Measurements from ENCODE around the gene TIA1.
A peak's percentile ranks its signal among the peaks of the same experiment; 100 is the strongest.

TIA1 gene

DNA sequence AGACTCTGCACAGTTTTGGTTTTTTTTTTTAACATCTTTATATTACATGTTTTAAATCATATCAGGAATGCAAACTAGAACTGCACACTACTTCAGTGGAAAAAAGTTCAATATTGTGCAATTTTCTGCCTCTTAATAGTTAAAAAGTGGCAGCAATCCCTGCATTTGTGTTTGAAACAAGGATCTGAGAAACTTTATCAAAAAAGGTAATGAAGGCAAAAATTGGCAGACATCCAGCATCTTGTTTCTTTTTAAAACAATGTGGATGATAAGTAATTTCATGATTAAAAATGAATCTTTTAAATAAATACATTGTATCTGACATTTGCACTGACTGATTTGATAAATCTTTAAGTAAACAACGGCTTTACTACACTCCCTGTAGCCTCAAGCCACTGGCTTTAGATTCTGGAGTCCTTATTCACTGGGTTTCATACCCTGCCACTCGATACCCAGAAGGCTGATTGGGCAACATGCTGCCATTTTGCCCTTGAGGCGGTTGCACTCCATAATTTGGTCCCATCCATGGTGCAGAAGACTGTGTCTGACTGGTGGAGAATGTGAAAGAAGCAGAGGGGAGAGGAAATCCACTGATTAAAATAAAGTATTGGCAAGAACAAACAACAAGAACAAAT is 36.0 kb downstream of the TIA1 start:
- H3K36me3 ChIP-seq (ENCODE audit: control insufficient read depth, low read depth, low read length) = peaks cover 75% of the 10 kb centered on the region
- no peak overlapping the region for H3K4me3 ChIP-seq (ENCODE audit: low read length)
- no peaks in the 10 kb centered on the region for H3K9me3 ChIP-seq (ENCODE audit: control insufficient read depth, low read depth, low read length)
- H3K27ac ChIP-seq (ENCODE audit: low read length) = no peak overlapping the region
- no peaks in the 10 kb centered on the region for H3K4me1 ChIP-seq (ENCODE audit: control insufficient read depth, low read depth, low read length)
- no peak overlapping the region for H3K9ac ChIP-seq (ENCODE audit: low read length)
- H3K27me3 ChIP-seq (ENCODE audit: control insufficient read depth, insufficient read depth, low read length) = no peaks in the 10 kb centered on the region

DNA sequence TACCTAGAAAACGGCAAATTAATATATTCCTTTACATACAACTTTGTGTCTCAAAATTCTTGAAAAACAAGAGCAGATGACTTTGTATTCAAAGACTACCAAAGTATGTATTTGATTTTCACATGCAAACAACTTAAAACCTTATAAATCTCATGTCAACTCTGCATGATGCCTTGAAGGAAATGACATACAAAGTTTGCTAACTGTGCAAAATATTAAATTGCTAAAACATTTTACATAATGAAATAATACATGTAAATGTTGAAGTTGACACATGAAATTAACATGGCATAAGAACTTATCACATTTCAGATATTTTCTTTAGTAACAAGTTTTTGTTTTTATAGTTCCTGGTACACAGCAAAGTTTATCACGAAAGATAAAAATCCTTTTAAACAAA is 36.8 kb downstream of the TIA1 start:
- H3K9ac ChIP-seq (ENCODE audit: low read length) = no peak overlapping the region
- H3K9me3 ChIP-seq (ENCODE audit: control insufficient read depth, low read depth, low read length) = no peaks in the 10 kb centered on the region
- H3K27me3 ChIP-seq (ENCODE audit: control insufficient read depth, insufficient read depth, low read length) = no peaks in the 10 kb centered on the region
- H3K4me3 ChIP-seq (ENCODE audit: low read length) = no peak overlapping the region
- no peak overlapping the region for H3K27ac ChIP-seq (ENCODE audit: low read length)
- peaks cover 70% of the 10 kb centered on the region for H3K36me3 ChIP-seq (ENCODE audit: control insufficient read depth, low read depth, low read length)
- H3K4me1 ChIP-seq (ENCODE audit: control insufficient read depth, low read depth, low read length) = no peaks in the 10 kb centered on the region

DNA sequence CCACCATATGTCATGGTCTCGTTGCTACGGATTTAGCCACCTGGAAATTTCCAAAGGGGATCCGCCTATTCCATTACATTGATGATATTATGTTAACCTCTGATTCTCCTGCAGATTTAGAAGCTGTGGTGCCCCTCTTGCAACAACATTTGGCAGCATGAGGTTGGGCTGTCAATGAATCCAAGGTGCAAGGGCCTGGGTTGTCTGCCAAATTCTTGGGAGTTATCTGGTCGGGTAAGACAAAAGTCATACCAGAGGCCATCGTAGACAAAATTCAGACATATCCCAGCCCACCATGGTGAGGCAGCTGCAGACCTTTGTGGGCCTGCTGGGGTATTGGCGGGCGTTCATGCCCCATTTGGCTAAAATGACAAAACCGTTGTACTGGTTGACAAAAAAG is 44.0 kb downstream of the TIA1 start:
- no peak overlapping the region for H3K4me3 ChIP-seq (ENCODE audit: low read length)
- H3K27ac ChIP-seq (ENCODE audit: low read length) = no peak overlapping the region
- H3K9ac ChIP-seq (ENCODE audit: low read length) = no peak overlapping the region
- no peaks in the 10 kb centered on the region for H3K4me1 ChIP-seq (ENCODE audit: control insufficient read depth, low read depth, low read length)
- H3K36me3 ChIP-seq (ENCODE audit: control insufficient read depth, low read depth, low read length) = peaks cover 2% of the 10 kb centered on the region
- H3K27me3 ChIP-seq (ENCODE audit: control insufficient read depth, insufficient read depth, low read length) = no peaks in the 10 kb centered on the region
- no peaks in the 10 kb centered on the region for H3K9me3 ChIP-seq (ENCODE audit: control insufficient read depth, low read depth, low read length)

DNA sequence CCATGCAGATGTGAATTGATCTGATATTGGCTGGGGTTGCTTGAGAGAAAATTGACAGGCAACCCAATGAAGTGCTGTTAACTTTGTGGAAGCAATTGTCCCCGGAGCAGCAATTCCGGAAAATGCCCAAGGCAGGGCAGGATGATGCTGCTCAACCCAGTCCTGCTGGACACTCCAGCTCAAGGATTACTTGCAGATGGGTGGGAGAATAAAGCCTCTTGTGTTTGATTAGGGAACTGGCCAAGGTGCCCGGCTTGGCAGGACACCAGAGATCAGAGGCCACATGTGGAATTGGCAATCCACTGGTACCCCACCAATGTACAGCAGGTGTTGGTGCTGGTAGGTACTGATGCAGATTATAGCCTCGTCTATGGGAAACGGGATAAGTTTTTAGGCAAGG is 45.3 kb downstream of the TIA1 start:
- Histone ChIP-seq H3K4me3 (ENCODE audit: low read length) (no peak overlapping the region), H3K9me3 (ENCODE audit: control insufficient read depth, low read depth, low read length) (no peaks in the 10 kb centered on the region), H3K27me3 (ENCODE audit: control insufficient read depth, insufficient read depth, low read length) (no peaks in the 10 kb centered on the region), H3K36me3 (ENCODE audit: control insufficient read depth, low read depth, low read length) (no peaks in the 10 kb centered on the region), H3K4me1 (ENCODE audit: control insufficient read depth, low read depth, low read length) (no peaks in the 10 kb centered on the region), H3K27ac (ENCODE audit: low read length) (no peak overlapping the region), H3K9ac (ENCODE audit: low read length) (no peak overlapping the region)

DNA sequence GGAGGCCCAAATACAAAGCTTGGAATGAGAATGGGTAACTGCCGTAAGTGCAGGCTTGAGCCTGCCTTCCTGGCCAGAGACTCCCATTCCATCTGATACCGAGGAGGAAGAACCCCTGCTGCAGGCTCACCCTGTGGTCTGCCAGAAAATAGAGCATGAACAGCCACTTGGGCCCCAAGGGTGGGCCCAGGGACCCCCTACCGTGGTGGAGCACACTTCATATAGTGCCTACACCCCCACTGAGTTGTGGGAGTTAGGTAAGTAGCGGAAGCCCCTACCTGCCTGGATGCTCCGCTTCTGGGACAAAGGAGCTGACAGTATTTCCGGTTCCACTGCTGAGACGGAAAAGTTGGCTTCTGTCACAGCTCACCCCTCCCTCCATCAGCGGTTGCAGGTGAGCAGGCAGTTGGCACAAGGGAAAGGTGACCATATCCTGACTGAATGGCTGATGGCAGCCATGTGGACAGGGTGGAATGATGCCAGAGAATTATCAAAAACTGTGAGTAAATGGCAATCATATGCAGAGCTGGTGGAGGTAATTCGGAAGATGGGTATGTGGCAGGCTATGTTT is 46.1 kb downstream of the TIA1 start:
- H3K9ac ChIP-seq (ENCODE audit: low read length) = no peak overlapping the region
- no peak overlapping the region for H3K4me3 ChIP-seq (ENCODE audit: low read length)
- no peaks in the 10 kb centered on the region for H3K36me3 ChIP-seq (ENCODE audit: control insufficient read depth, low read depth, low read length)
- H3K9me3 ChIP-seq (ENCODE audit: control insufficient read depth, low read depth, low read length) = no peaks in the 10 kb centered on the region
- no peaks in the 10 kb centered on the region for H3K27me3 ChIP-seq (ENCODE audit: control insufficient read depth, insufficient read depth, low read length)
- no peak overlapping the region for H3K27ac ChIP-seq (ENCODE audit: low read length)
- no peaks in the 10 kb centered on the region for H3K4me1 ChIP-seq (ENCODE audit: control insufficient read depth, low read depth, low read length)

DNA sequence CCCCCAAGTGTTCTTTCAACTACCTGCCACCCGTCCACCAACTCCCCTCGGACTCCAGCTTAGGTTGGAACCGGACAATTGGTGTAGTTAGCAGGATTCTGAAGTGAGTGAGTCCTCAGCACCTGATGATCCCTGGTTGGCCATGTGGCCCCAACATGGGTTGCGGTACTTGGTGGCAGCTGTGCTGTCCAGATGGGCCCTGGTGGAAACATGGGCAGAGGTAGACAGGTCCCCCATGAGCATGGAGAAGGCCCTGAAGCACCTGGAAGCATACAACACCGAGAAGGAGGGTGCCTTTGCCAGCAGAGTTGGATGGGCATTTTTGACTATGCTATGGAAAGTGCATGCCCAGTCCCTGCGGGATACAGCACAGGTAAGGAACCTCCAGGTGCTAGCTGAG is 46.6 kb downstream of the TIA1 start:
- H3K4me1 ChIP-seq (ENCODE audit: control insufficient read depth, low read depth, low read length) = no peaks in the 10 kb centered on the region
- H3K9ac ChIP-seq (ENCODE audit: low read length) = no peak overlapping the region
- no peaks in the 10 kb centered on the region for H3K9me3 ChIP-seq (ENCODE audit: control insufficient read depth, low read depth, low read length)
- H3K36me3 ChIP-seq (ENCODE audit: control insufficient read depth, low read depth, low read length) = no peaks in the 10 kb centered on the region
- no peaks in the 10 kb centered on the region for H3K27me3 ChIP-seq (ENCODE audit: control insufficient read depth, insufficient read depth, low read length)
- H3K4me3 ChIP-seq (ENCODE audit: low read length) = no peak overlapping the region
- no peak overlapping the region for H3K27ac ChIP-seq (ENCODE audit: low read length)

DNA sequence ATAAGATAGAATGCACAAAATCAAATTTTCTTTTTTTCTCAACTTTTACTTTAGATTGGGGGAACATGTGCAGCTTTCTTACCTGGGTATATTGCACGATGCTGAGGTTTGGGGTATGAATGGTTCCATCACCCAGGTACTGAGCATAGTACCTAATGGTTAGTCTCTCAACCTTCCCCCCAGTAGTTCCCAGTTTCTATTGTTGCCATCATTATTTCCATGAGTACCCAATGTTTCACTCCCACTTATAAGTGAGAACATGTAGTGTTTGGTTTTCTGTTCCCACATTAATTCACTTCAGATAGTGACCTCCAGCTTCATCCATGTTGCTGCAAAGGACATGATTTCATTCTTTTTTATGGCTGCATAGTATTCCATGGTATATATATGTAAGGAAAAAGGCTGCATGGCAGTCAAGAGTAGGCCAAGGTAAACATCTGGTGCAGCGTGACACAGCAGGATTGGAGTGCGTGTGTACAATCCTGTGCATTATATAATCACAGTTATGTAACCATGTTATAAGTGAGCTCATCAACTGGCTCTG is 47.1 kb downstream of the TIA1 start:
- no peaks in the 10 kb centered on the region for H3K9me3 ChIP-seq (ENCODE audit: control insufficient read depth, low read depth, low read length)
- H3K4me1 ChIP-seq (ENCODE audit: control insufficient read depth, low read depth, low read length) = no peaks in the 10 kb centered on the region
- H3K36me3 ChIP-seq (ENCODE audit: control insufficient read depth, low read depth, low read length) = no peaks in the 10 kb centered on the region
- no peaks in the 10 kb centered on the region for H3K27me3 ChIP-seq (ENCODE audit: control insufficient read depth, insufficient read depth, low read length)
- no peak overlapping the region for H3K9ac ChIP-seq (ENCODE audit: low read length)
- H3K4me3 ChIP-seq (ENCODE audit: low read length) = no peak overlapping the region
- no peak overlapping the region for H3K27ac ChIP-seq (ENCODE audit: low read length)

DNA sequence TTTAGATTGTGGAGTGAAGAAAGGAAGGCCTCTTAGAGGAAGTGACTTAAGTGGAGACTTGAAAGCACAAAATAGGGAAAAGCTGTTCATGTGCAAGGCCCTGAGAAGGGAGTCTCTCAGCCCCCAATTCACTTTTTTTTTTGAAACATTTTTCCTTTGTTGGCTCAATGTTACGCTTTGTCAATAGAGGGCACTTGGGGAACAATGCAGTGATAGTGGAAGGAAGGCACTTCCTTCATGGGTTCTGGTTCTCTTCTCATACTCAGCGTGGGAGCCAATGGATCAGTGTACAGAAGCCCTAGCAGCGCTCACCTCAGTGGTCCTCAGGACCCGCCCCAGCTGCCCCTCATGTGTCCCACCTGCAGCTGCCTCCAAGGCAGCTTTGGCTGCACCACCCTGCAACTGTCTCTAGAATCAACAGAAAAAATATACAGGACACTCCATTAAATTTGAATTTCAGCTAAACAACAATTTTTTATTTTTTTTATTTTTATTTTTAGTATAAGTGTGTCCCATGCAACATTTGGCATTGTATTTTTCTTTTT is 49.0 kb downstream of the TIA1 start:
- Histone ChIP-seq H3K27ac (ENCODE audit: low read length) (no peak overlapping the region), H3K9ac (ENCODE audit: low read length) (no peak overlapping the region), H3K9me3 (ENCODE audit: control insufficient read depth, low read depth, low read length) (no peaks in the 10 kb centered on the region), H3K27me3 (ENCODE audit: control insufficient read depth, insufficient read depth, low read length) (no peaks in the 10 kb centered on the region), H3K36me3 (ENCODE audit: control insufficient read depth, low read depth, low read length) (no peaks in the 10 kb centered on the region), H3K4me1 (ENCODE audit: control insufficient read depth, low read depth, low read length) (no peaks in the 10 kb centered on the region), H3K4me3 (ENCODE audit: low read length) (no peak overlapping the region)

DNA sequence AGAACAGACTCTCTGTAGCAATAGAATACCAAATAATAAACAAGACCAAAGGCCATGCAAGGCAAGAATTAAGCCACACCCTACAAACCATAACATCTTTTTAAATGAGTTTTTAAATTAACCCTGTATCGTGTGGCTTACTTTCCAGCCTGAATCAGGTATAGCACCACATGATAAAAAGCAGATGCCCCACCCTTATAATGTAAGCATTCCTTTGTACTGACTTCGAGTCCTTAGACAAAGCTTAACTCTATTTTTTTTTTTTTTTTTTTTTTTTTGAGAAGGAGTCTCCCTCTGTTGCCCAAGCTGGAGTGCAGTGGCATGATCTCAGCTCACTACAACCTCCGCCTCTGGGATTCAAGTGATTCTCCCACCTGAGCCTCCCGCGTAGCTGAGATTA is 55.9 kb downstream of the TIA1 start:
- peaks cover 6% of the 10 kb centered on the region for H3K4me1 ChIP-seq (ENCODE audit: control insufficient read depth, low read depth, low read length)
- H3K9me3 ChIP-seq (ENCODE audit: control insufficient read depth, low read depth, low read length) = no peaks in the 10 kb centered on the region
- H3K27ac ChIP-seq (ENCODE audit: low read length) = no peak overlapping the region
- no peaks in the 10 kb centered on the region for H3K27me3 ChIP-seq (ENCODE audit: control insufficient read depth, insufficient read depth, low read length)
- H3K9ac ChIP-seq (ENCODE audit: low read length) = no peak overlapping the region
- H3K4me3 ChIP-seq (ENCODE audit: low read length) = no peak overlapping the region
- H3K36me3 ChIP-seq (ENCODE audit: control insufficient read depth, low read depth, low read length) = no peaks in the 10 kb centered on the region

DNA sequence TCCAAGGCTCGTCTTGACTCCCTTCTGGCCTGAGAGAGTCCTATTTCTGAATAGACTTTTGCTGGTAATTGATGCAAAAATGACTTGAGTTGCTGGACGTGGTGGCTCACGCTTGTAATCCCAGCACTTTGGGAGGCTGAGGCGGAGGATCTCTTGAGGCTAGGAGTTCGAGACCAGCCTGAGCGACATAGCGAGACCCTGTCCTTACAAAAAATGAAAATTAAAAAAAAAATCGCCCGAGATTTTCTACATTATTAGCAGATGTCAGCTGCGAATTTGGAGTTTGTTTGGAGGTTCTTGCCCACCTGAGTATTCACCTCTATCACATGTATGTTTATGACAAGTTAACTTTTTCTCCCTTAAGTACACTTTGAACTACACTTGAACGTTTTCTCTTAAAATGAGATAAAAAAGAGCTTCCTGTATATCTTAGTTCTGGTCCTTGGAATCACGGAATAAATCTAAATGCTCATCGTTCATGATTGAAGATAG is 57.1 kb downstream of the TIA1 start:
- no peak overlapping the region for H3K27ac ChIP-seq (ENCODE audit: low read length)
- H3K9me3 ChIP-seq (ENCODE audit: control insufficient read depth, low read depth, low read length) = no peaks in the 10 kb centered on the region
- H3K4me3 ChIP-seq (ENCODE audit: low read length) = peak overlapping the region; percentile 86
- H3K4me1 ChIP-seq (ENCODE audit: control insufficient read depth, low read depth, low read length) = peaks cover 6% of the 10 kb centered on the region
- peak overlapping the region; percentile 44 for H3K9ac ChIP-seq (ENCODE audit: low read length)
- H3K36me3 ChIP-seq (ENCODE audit: control insufficient read depth, low read depth, low read length) = no peaks in the 10 kb centered on the region
- no peaks in the 10 kb centered on the region for H3K27me3 ChIP-seq (ENCODE audit: control insufficient read depth, insufficient read depth, low read length)

DNA sequence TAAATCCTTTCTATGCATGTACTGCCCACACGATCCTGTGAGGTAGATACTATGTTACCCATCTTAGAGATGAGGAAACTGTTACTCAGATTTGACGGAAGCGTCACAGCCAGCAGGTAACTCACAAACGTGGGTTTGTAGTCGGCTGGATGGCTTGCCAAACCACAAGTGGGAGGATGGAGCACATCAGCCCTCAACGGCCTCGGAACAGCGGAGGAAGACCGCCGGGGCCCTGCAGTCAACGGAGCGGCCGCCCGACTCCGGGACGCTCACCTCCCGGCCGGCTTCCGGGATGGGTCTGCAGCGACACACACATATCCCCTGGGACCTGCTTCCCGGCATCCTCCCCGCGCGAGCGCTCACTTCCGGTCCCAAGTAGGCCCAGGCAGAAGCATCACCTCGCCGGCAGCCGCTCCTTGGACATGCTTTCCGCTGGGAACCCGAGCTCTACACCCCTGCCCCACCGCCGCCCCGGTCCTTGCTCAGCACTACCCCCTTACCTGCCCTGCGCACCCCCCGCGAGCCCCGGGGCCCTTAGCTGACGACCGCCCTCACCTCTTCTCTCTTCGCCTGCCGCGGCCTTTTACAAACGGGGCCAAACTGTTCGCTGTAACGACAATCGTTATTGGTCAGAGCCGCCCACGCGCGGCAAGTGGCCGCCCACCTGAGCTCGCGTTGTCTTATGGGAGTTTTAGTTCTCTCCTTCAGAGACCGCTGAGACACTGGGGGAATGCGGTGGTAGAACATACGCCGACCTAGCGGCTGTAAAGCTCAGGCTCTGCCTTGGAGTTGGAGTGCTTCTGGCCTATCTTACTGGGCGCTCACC is 57.8 kb downstream of the TIA1 start, which contains the start of gene C2orf42:
TSS of gene C2orf42 (minus strand) at position 602 of the 826 bp plus-strand sequence. CDS start 9,034 bp downstream, outside the sequence.
- H3K9me3 ChIP-seq (ENCODE audit: control insufficient read depth, low read depth, low read length) = no peaks in the 10 kb centered on the region
- H3K9ac ChIP-seq (ENCODE audit: low read length) = peak within 1 kb of the TSS; percentile 44
- H3K27ac ChIP-seq (ENCODE audit: low read length) = peak within 1 kb of the TSS; percentile 54
- peaks cover 6% of the 10 kb centered on the region for H3K4me1 ChIP-seq (ENCODE audit: control insufficient read depth, low read depth, low read length)
- peak within 1 kb of the TSS; percentile 86 for H3K4me3 ChIP-seq (ENCODE audit: low read length)
- no peaks in the 10 kb centered on the region for H3K36me3 ChIP-seq (ENCODE audit: control insufficient read depth, low read depth, low read length)
- no peaks in the 10 kb centered on the region for H3K27me3 ChIP-seq (ENCODE audit: control insufficient read depth, insufficient read depth, low read length)
